ENCODE data around the gene LURAP1L.

LURAP1L gene

DNA sequence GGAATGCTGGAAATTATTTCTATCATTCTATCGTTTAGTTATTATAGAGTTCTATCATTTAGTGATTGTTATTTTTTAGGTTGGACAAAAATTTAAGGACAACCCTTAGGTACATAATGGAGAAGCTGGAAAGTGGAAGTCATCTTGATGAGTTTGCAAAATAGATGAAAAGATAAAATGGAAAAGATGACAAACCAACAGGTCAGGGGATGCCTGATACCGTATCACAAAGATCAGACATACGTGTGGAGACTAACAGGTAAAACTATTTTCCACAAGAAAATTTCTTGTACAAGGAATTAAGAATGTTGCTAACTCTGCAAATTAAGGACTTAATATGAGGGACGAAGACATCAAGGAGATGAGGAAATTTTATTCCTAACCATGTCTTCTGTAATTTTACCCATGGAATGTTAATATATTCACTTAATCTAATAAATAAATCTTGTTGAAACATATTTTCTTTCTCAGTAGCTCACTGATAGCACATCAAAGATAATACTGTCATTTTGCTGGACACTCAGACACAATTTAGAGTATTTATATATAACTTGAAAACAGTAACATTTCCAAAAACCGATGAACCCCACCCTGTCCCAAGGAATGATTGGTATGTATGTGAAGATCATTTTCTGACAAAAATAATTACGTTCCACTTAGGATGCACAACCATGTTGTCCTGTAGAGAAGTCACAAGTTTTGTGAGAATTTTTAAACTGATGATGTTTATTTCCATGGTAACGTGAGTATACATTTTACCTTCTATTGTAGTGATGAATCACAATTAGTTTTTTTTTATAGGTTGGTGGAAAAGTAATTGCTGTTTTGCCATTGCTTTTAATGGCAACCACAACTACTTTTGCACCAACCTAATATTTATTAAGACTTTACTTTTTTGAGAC is 2.6 kb downstream of the LURAP1L start:
- DNase-seq (ENCODE audit: low read depth): no peak

DNA sequence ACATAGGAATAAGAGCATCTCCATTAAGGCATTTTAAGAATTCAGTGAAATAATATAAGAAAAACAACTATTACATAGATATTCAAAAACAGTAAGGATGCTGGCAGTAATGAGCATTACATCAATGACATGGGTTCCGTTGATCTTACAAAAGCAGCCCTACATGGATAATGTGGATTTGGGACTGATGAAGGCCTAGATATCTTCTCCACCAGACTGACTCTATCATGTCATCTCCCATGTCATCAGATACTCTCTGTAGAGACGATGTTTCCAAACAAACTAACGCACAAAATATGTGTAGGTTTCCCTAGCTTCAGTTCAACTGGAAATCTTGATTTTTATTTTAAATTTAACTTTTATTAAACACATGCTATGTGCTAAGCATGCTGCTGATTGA is 3.6 kb downstream of the LURAP1L start:
- no peak for DNase-seq (ENCODE audit: low read depth)

DNA sequence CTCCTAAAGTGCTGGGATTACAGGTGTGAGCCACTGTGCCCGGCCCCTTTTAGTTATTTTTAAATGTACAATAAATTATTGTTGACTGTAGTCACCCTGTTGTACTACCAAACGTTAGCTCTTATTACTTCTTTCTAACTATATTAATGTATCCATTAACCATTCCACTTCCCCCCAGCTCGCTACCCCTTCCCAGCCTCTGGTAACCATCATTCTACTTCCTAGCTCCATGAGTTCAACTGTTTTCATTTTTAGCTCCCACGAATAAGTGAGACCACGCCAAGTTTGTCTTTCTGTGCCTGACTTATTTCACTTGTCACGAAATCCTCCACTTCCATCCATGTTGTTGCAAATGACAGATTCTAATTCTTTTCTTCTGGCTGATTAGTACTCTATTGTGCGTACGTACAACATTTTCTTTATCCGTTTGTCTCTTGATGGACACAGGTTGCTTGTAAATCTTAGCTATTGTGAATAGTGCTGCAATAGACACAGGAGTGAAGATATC is 6.5 kb downstream of the LURAP1L start:
- no peak for DNase-seq (ENCODE audit: low read depth)

DNA sequence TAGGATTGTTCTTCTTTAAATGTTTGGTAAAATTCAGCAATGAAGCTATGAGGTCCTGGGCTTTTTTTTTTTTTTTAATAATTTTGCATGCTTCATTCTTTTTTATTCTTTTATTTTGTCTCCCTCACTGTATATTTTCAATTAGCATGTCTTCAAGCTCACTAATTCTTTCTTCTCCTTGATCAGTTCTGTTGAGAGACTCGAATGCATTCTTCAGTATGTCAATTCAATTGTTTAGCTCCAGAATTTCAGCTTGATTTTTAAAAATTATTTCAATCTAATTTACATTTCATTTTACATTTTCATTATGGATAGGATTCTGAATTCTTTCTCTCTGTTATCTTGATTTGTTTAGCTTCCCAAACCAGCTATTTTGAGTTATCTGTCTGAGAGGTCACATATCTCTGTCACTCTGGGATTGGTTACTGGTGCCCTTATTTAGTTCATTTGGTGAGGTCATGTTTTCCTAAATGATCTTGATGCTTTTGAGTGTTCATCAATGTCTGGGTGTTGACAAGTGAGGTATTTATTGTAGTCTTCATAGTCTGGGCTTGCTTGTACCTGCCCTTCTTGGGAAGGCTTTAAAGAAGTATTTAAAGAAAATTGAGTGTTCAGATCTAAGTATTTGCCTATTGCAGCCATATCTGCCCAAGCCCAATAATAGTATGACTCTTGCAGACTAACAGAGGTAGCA is 9.1 kb downstream of the LURAP1L start:
- DNase-seq (ENCODE audit: low read depth): no peak

DNA sequence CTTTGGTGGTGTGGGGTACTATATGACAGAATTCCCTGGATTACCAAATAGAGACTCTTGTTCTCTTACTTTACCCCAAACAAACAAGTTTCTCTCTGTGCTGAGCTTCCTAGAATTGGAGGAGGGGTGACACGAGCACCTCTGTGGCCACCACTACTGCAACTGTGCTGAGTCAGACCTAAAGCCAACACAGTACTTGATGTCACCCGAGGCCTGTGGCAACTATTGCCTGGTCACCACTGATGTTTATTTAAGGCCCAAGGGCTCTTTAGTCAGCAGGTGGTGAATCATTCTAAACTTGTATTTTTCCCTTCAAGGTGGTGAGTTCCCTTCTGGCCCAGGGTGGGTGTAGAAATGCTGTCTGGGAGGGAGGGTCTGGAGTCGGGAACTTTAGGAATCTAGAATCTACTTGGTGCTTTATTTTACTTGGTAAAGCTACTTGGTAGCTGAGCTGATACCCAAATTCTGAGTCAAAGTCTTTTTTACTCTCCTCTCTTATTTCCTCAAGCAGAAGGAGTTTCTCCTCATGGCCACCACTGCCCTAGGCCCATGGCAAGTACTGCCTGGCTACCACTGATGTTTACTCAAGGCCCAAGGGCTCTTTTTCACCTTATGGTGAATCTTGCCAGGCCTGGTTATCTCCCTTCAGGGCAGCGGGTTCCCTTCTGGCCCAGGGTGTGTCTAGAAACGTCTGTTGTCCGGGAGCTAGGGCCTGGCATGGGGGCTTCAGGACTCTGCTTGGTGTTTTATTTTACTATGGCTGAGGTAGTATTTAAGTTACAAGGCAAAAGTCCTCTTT is 9.8 kb downstream of the LURAP1L start:
- no peak for DNase-seq (ENCODE audit: low read depth)

DNA sequence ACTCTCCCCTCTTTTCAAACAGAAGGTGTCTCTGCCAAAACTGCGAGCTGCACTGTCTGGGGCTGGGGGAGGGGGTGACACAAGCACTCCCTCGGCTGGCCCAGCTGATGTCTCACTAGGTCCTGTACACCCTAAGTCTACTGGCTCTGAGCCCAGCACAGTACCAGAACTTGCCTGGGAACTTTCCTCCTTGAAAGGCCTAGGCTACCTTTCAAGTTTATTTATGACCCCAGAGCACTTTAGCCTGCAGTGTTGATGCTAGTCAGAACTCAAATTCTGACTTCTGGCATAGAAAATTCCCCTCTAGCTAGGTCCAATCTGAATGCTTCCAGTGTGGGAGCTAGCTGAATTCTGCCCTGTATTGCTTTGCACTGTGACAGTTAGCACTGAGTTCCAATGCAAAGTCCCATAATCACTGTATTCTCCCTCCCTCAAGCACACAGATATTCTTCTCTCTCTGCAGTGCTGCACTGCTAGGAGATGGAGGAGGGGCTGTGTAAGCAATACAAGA is 10.5 kb downstream of the LURAP1L start:
- DNase-seq (ENCODE audit: low read depth): no peak

DNA sequence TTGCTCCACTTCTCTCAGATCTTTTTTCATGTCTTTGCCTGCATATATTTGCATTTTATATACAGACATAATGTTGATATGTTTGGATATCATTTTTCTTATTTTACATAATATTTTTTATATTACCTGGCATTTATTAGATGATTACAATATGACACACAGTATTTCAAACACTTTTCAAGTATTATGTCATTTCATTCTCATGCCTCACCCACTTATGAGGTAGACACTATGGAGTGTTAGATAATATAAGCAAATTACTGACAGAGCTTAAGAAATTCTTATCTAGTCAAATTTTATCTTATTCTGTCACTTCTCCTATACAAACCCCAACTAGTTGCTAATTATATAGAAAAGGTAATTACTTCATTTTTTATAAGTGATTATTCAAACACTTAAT is 11.1 kb downstream of the LURAP1L start:
- DNase-seq (ENCODE audit: low read depth): no peak

DNA sequence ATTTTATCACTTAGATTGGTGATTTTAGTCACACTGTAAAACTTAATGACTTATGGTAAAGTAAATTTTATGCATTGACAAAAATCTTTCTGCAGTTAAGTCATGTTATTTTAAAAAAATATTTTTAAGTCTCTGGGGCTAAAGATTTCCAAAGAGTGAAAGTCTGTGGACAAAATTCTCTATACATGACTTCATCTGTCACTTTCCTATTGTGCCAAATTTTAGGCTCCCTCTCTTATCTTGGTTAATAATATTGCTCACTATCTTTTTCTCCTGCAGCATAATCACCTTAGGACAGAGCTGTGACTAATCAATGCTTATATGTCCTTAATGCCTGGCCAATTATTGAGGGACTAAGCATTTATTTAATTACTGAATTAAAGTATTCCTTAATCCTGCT is 15.2 kb downstream of the LURAP1L start:
- no peak for DNase-seq (ENCODE audit: low read depth)

DNA sequence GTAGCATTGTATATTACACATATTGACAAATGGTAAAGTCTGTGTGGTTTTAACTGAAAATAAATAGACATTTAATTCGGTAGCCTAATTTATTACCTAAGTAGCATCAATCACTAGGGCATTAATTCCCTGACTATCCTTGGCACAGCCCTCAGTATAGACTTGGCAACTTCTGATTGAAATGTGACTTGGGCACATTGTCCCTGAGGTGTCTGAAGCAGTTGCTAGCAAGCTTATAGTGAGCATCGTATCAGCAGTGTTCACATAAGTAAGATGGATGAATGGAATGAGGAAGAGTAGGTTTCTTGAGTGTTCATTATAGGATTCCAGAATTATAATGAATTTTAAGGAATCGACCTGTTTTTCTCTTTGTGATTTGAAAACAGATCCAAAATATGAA is 16.1 kb downstream of the LURAP1L start:
- DNase-seq (ENCODE audit: low read depth): no peak

DNA sequence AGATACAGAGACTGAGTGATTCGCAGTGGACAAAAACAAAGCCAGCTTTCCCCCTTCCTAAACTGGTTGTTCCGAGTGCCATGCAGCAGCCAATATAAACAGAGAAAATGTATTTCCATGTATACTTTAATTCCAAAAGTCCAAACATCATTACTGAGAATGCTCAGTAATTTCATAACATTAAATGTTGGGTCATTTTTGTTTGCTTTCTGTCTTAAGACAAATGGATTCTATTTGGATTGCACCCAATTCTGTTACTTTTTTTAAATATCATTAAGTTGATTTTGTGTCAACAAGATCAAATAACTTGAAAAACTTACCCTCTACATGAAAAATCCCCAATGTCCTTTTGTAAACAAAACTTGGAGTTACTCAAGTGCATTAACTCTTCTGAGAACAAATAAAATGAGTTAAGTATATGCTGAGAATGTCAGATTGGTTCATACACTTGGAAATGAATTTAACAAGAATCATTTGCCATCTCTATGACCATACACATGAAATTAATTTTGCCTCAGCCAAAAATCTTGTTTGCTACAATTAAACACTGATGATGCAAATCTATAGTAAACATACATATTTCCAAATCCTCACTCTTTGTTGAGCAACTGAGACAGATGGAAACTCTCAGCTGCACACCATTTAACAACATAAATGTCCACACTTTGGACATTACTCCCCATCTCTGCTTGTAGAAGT is 19.4 kb downstream of the LURAP1L start:
- no peak for DNase-seq (ENCODE audit: low read depth)

DNA sequence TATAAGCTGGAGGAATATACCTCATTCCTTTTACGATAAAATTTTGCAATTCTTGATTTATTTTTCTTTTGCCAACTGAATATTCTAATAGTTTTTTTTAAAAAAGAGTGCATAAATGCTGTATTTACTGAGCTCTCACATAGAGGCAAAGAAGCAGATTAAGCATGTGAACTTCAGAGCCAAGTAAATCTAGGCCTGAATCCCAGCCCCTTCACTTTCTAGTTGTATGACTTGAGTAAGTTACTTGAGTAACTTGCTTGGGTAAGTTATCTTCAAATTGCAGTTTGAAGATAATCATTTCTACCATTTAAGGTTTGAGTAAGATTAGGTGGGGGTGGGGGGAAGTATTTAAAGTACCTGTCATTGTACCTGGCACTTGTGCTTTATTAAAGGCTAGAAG is 21.8 kb downstream of the LURAP1L start:
- DNase-seq (ENCODE audit: low read depth): no peak

DNA sequence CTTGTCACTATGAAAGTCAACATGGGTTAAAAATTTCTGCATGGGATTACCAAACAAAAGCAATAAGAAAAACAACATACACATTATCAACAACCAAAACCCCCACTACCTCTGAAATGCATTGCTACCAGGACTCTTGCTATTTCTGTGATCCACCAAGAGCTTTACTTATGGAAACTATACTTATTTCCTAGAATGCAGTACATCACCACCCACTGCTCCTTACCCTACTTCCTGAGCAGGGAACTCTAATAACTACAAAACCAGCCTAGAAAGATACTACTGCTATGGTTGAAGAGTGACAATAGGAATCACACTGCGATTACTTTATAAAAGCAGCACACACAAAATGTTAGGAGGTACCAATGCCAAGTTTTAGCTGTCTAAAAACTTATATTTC is 22.2 kb downstream of the LURAP1L start:
- no peak for DNase-seq (ENCODE audit: low read depth)

DNA sequence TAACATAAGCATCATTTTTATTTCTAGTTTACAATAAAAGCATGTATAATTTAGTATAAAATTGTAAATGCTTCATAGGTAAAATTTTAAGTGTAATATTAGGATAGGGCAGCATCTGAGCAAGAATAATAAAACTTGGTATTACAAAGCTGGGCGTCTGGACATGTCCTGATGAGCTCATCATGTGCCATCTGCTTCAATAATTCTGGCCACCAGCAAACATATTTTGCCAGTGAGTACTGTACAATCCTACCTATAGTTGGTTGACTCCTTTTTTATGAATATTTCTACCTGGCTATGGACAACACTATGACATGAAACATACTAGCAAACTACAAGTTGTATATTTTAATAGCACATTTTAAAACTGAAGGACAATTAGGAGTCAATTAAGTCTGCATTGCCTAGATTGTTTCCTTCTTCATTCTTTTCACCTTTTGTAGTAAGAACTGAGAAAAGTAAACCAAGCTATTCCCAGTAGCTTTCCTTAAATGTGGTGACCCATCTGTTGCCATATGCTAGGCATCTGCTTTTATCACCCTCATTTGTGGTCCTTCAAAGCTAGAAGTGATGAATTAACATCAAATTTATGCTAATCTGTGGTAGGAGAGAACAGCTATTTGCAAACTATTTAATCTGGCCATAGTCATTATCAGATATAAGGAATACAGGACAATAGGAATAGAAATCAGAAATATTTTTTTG is 23.4 kb downstream of the LURAP1L start:
- DNase-seq (ENCODE audit: low read depth): no peak

DNA sequence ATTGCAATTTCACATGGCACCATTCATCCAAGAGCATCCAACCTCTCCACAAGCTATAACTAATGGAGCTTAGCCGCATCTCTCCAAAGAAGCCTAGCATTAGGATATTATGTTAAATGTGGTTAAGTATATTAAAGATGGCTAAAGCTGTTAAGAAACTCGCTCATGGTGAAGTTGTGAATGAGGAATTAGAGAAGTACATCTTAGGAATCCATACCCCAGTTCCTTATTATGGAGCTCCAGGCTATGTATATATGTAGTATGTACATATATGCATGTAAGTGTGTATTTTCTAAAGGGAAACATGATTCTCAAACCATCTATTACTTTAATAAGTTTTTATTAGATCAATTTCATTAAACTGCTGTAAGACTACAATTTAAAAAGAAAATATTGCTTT is 26.4 kb downstream of the LURAP1L start:
- no peak for DNase-seq (ENCODE audit: low read depth)

DNA sequence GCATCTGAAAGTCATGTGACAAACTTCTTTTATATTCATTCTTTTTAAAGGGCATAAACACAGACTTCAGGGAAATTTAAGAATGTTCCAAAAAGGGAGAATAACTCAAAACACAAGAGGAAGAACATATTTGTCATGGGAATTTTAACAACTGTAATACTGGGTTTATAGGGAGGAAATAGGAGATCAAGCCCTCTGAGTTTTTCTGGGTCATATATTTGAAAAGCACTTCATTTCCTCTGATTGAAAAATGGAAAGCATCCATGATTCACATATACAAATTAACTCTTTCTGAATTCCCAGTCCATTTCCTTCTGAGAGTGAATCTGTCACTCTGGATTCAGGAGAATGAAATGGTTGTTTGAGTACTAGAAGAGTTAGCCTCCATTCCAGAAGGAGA is 26.8 kb downstream of the LURAP1L start:
- no peak for DNase-seq (ENCODE audit: low read depth)

DNA sequence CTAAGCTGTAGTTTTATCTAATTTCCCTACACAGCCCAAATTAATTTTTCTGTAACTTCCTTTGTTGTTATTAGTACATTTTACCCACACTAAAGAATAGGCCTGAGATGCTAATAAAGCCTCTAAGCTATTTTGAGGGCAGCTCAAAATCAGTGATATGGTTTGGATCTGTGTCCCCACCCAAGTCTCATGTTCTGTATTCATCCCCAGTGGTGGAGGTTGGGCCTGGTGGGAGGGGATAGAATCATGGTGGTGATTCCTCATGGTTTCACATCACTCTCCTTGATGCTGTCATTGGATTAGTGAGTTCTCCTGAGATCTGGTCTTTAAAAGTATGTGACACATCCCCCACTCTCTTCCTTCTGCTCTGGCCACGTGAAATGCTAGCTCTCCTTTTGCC is 27.3 kb downstream of the LURAP1L start:
- no peak for DNase-seq (ENCODE audit: low read depth)

DNA sequence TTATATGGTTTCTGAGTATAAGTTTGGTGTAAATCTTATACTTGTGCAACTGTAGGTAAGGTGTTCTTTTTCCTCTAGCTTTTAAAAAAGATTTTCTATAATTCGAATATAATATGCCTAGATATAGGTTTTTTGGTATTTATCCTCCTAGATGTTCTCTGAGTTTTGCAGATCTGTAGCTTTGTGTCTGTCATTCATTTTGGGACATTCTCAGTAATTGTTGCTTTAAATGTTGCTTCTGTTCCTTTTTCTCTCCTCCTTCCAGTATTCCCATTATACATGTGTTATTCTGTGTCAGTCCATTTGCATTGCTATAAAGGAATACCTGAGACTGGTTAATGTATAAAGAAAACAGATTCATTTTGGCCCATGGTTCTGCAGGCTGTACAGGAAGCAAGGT is 33.7 kb downstream of the LURAP1L start:
- DNase-seq (ENCODE audit: low read depth): no peak

DNA sequence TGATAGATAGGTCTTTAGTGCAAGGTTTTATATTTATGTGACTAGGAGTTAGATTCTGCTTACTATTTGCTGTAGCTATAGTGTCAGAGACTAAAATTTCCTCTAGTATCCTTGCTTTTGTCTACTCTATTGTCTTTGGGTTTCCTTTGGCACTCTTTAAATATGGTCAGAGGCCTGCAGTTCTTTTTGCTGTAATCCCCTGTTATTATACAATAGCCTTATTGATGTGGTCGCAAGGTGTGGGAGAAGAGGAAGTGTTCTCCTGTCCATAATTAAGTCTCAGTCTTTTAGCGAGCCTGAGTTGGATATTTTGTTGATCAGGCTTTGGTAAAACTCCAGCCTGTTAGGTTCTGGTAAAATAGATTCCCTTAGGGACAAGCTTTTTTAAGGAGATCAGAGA is 34.9 kb downstream of the LURAP1L start:
- DNase-seq (ENCODE audit: low read depth): no peak

DNA sequence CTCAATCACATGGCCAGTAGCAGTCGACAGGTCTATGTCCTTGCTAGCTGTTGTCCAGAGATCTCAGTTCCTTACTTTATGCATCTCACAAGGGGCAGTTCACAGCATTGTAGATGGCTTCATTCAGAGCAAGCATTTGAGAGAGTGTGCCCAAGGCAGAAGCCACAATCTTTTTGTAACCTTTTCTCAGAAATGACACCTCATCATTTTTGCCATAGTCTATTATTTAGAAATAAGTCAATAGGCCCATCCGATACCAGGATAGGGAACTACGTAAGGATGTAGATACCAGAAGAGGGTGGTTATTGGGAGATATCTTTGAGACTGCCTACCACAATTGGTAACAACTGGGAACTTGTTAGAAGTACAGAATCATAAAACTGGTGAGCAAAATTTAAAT is 37.1 kb downstream of the LURAP1L start:
- no peak for DNase-seq (ENCODE audit: low read depth)

DNA sequence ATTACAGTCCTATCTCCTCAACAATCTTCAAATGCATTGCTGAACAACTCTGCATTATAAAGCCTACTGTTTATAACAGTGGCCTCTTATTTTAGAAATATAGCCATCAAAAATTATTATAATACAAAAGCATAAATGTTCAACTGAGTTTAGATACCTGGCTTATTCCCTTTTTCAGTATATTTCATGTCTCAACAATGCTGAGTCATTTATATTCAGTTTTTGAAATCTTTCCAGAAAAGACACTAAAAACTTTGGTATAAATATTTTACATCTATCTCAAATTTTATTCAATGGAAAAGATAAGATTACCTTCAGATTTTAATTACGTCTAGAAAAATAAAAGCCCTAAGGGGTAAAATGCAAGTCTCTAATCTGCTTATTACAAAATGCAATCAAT is 37.9 kb downstream of the LURAP1L start:
- DNase-seq (ENCODE audit: low read depth): no peak

DNA sequence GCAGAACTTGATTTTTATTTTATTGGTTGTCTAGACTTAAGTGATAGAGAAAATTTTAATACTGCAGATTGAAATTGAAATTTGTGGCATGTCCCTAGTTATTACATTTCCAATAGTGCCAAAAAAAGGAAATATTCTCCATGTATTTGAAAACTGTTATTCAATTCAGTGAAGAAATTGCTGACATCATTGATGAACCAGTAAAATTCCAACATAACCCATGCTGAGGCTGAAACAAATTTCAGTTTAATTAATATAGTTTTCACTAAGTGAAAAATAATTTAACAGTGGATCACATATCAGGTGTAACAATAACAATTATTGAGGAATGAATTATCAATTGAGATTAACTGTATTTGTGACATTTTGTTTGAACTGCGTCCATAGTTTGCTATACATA is 38.7 kb downstream of the LURAP1L start:
- no peak for DNase-seq (ENCODE audit: low read depth)

Measured in activated T-cell treated with anti-CD3 and anti-CD28 coated beads for 1 hour (primary cell).